ENCODE data around the gene ZDHHC15.
"Not testable (repeated sequence)": the region's sequence is repeated elsewhere in the genome, so short reads cannot be mapped to it uniquely, and the experiment has no call there.

ZDHHC15 gene

DNA sequence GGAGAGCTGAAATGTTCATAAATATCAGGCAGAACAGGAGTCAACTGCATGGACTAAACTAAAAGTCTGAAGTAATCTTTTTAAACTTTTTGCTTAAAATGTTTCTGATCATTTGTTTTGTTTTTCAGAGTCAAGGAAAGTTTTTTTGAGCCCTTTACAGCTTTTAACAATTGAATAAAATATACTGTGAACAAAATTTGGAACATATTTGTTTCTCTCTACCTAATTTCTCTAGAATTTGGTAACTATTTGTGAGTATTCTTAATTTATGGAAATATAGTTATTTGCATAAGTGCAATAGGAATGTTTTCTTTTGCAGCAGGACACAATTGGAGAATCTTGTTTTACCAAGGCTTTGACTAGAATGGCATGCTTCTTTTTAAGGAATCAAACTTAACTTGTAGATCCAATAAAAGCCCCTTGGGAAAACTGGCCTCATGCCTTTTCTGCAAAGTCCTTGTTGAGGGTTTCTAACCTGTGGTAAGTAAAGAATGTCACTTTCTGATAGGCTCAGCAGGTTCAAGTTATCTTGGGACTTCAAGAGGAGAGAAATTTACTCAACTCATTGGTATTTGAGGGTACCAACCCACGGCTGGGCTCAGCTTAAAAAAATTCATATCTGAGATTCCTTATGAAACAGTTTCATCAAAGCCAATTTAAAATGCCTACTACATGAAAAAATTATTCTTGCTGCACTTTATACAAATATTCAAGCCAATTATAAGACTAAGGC lies 157.4 kb downstream of the ZDHHC15 start:
- no peak for TF ChIP-seq JUND (IDR thresholded peaks at IDR 0.05; ENCODE audit: low read depth)
- no peak for DNase-seq (ENCODE audit: low read depth in 1 of 2, low spot score in 1 of 2)
- in situ Hi-C loops (cut with HindIII; ENCODE audit: low pct_unique_long_range_greater_than_20kb, low sequenced_read_pairs) = no loop called here

DNA sequence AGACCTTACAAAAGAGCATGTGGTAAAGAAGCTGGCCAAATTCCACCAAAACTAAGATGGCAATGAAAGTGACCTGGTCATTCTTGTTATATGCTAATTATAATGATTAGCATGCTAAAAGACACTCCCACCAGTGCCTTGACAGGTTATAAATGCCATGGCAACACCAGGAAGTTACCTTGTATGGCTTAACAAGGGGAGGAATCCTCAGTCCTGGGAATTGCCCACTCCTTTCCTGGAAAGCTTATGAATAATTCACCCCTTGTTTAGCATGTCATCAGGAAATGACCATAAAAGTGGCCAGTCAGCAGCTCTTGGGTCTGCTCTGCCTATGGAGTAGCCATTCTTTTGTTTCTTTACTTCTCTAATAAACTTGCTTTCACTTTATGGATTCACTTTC lies 161.0 kb downstream of the ZDHHC15 start:
- in situ Hi-C loops (cut with HindIII; ENCODE audit: low pct_unique_long_range_greater_than_20kb, low sequenced_read_pairs) = no loop called here
- no peak for TF ChIP-seq JUND (IDR thresholded peaks at IDR 0.05; ENCODE audit: low read depth)
- DNase-seq (ENCODE audit: low read depth in 1 of 2, low spot score in 1 of 2) = no peak

- in situ Hi-C loops (cut with HindIII; ENCODE audit: low pct_unique_long_range_greater_than_20kb, low sequenced_read_pairs); DNase-seq (ENCODE audit: low read depth in 1 of 2, low spot score in 1 of 2): not testable (repeated sequence)
Measured at GRCh38 chrX:75348601-75349000, 174.2 kb downstream of the ZDHHC15 start.

DNA sequence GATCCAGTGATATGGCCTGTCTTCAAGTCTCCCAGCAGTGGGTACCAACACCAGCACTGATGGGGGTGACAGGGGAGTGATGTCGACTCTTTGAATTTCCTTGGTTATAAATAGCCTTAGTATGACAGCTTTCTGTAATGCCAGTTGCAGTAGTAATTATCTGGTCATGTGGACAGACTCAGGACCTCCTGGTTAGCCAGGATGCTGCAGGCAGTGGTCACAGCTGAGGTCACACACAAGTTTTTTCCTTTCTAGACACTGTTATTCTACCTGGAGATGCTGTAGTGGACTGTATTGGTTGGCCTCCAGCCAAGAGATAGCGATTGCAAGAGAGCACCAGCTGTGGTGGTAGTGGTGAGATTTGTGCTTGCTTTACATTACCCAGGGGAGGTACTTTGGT lies 185.3 kb downstream of the ZDHHC15 start:
- in situ Hi-C loops (cut with HindIII; ENCODE audit: low pct_unique_long_range_greater_than_20kb, low sequenced_read_pairs) = no loop called here
- TF ChIP-seq JUND (IDR thresholded peaks at IDR 0.05; ENCODE audit: low read depth) = no peak

DNA sequence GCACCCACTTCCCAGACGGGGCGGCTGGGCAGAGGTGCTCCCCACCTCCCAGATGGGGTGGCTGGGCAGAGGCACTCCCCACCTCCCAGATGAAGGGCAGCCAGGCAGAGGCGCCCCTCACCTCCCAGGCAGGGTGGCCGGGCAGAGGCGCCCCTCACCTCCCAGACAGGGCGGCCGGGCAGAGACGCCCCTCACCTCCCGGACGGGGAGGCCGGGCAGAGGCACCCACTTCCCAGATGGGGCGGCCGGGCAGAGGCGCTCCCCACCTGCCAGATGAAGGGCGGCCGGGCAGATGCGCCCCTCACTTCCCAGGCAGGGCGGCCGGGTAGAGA lies 187.7 kb downstream of the ZDHHC15 start:
- DNase-seq (ENCODE audit: low read depth in 1 of 2, low spot score in 1 of 2) = no peak
- in situ Hi-C loops (cut with HindIII; ENCODE audit: low pct_unique_long_range_greater_than_20kb, low sequenced_read_pairs) = no loop called here
- no peak for TF ChIP-seq JUND (IDR thresholded peaks at IDR 0.05; ENCODE audit: low read depth)

More for the DNA sequence above, 185.3 kb downstream of the ZDHHC15 start:
- DNase-seq (ENCODE audit: low read depth in 1 of 2, low spot score in 1 of 2) = no peak

- in situ Hi-C loops (cut with HindIII; ENCODE audit: low pct_unique_long_range_greater_than_20kb, low sequenced_read_pairs); DNase-seq (ENCODE audit: low read depth in 1 of 2, low spot score in 1 of 2): not testable (repeated sequence)
Measured at GRCh38 chrX:75334407-75335126, 188.3 kb downstream of the ZDHHC15 start.

DNA sequence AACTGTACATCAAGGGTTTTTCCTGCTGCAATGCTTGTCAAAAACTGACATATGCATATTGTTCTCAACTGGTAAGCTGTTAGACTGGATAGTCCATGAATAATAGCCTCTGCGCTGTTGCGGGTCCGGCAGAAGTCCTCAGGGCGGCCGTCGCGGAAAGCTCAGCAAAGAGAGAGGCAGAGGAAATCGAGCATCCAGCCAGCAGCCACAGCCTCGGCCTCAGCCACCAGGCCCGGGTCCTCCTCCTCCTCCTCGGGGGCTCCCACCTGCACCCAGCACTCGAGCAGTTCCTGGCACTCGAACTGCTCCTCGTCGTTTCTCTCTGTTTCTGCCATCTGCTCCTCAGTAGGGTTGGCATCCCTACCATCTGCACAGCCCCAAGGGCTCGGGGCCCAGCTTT lies 195.2 kb downstream of the ZDHHC15 start:
- in situ Hi-C loops (cut with HindIII; ENCODE audit: low pct_unique_long_range_greater_than_20kb, low sequenced_read_pairs) = no loop called here

More for the DNA sequence above, 195.2 kb downstream of the ZDHHC15 start:
- no peak for DNase-seq (ENCODE audit: low read depth in 1 of 2, low spot score in 1 of 2)
- no peak for TF ChIP-seq JUND (IDR thresholded peaks at IDR 0.05; ENCODE audit: low read depth)

Measured in T47D (cell line).